Trophoblast cell (in vitro differentiated cells and primary cell): ENCODE measurements around the gene FDPS.
A peak's percentile ranks its signal among the peaks of the same experiment; 100 is the strongest.

Experiments used
- DNase-seq, 2 donors: peaks; one replicate each; pipeline ENCODE4 v3.0.0-alpha.2; 2016
- H2AFZ ChIP-seq: 2 replicates; pipeline ENCODE4 v1.6.1; 2013; ENCODE audit warnings: low read length, moderate library complexity, mild to moderate bottlenecking; ENCODE audit not compliant: insufficient read depth, poor library complexity
- H2AK5ac ChIP-seq: 2 replicates; pipeline ENCODE4 v1.6.1; 2013; ENCODE audit warnings: mild to moderate bottlenecking, low read length
- H2BK120ac ChIP-seq: 2 replicates; pipeline ENCODE4 v1.6.1; 2013; ENCODE audit warnings: low read length, mild to moderate bottlenecking, moderate library complexity; ENCODE audit not compliant: insufficient read depth, poor library complexity
- H2BK12ac ChIP-seq: 2 replicates; pipeline ENCODE4 v1.6.1; 2013; ENCODE audit warnings: mild to moderate bottlenecking, low read length, moderate library complexity
- H2BK5ac ChIP-seq: 2 replicates; pipeline ENCODE4 v1.6.1; 2013; ENCODE audit warnings: low read length, low read depth, moderate library complexity, mild to moderate bottlenecking; ENCODE audit not compliant: poor library complexity
- H3K14ac ChIP-seq: 2 replicates; pipeline ENCODE4 v1.6.1; 2013; ENCODE audit warnings: mild to moderate bottlenecking, low read length
- H3K18ac ChIP-seq: 2 replicates; pipeline ENCODE4 v1.6.1; 2013; ENCODE audit warnings: mild to moderate bottlenecking, low read length
- H3K23ac ChIP-seq: 2 replicates; pipeline ENCODE4 v1.6.1; 2013; ENCODE audit warnings: low read length
- H3K27ac ChIP-seq: 2 replicates; pipeline ENCODE4 v1.5.1; 2013; ENCODE audit warnings: low read depth, mild to moderate bottlenecking, inconsistent platforms, low read length, moderate library complexity
- H3K27me3 ChIP-seq: 2 replicates; pipeline ENCODE4 v1.6.1; 2013; ENCODE audit warnings: inconsistent platforms, mild to moderate bottlenecking, low read length, moderate library complexity; ENCODE audit not compliant: insufficient read depth
- H3K36me3 ChIP-seq, 2 experiments: 1 replicate in 1 of 2; 2 replicates in 1 of 2; pipeline ENCODE4 v1.6.1; 2013; ENCODE audit warnings: low read length in 2 of 2, mild to moderate bottlenecking in 2 of 2, moderate library complexity in 1 of 2; ENCODE audit not compliant: insufficient read depth in 2 of 2, control insufficient read depth in 1 of 2
- H3K4ac ChIP-seq: 2 replicates; pipeline ENCODE4 v1.6.1; 2013; ENCODE audit warnings: low read depth, mild to moderate bottlenecking, low read length, moderate library complexity
- H3K4me1 ChIP-seq, 2 experiments: 1 replicate in 1 of 2; 2 replicates in 1 of 2; pipeline ENCODE4 v1.6.1; 2013; ENCODE audit warnings: low read length in 2 of 2, mild to moderate bottlenecking in 2 of 2, moderate library complexity in 1 of 2; ENCODE audit not compliant: insufficient read depth in 2 of 2, control insufficient read depth in 1 of 2
- H3K4me2 ChIP-seq: 2 replicates; pipeline ENCODE4 v1.6.1; 2013; ENCODE audit warnings: inconsistent platforms, mild to moderate bottlenecking, low read length, moderate library complexity
- H3K4me3 ChIP-seq: 2 replicates; pipeline ENCODE4 v1.5.1; 2013; ENCODE audit warnings: mild to moderate bottlenecking, low read depth, low read length, inconsistent platforms
- H3K79me1 ChIP-seq: one replicate; pipeline ENCODE4 v1.6.1; 2013; ENCODE audit warnings: low read length
- H3K79me2 ChIP-seq: 2 replicates; pipeline ENCODE4 v1.6.1; 2013; ENCODE audit warnings: low read length, mild to moderate bottlenecking; ENCODE audit not compliant: control insufficient read depth, insufficient read depth, poor library complexity
- H3K9ac ChIP-seq: 2 replicates; pipeline ENCODE4 v1.6.1; 2013; ENCODE audit warnings: mild to moderate bottlenecking, low read length
- H3K9me3 ChIP-seq: 2 replicates; pipeline ENCODE4 v1.6.1; 2013; ENCODE audit warnings: low read depth, mild to moderate bottlenecking, control low read depth, inconsistent platforms, low read length; ENCODE audit not compliant: insufficient read depth
- H4K12ac ChIP-seq: 2 replicates; pipeline ENCODE4 v1.6.1; 2013; ENCODE audit warnings: low read depth, mild to moderate bottlenecking, low read length, moderate library complexity
- H4K8ac ChIP-seq: 2 replicates; pipeline ENCODE4 v1.6.1; 2013; ENCODE audit warnings: low read depth, mild to moderate bottlenecking, low read length, moderate library complexity
- H4K91ac ChIP-seq: one replicate; pipeline ENCODE4 v1.6.1; 2013; ENCODE audit warnings: low read depth, mild to moderate bottlenecking, low read length, moderate library complexity
- WGBS: extraction: QIAGEN DNeasy Blood & Tissue Kit; methylation state at CpG from one replicate; pipeline ENCODE4 v1.1.7; 2013; ENCODE audit warnings: missing lambda C conversion rate; ENCODE audit not compliant: insufficient read length, insufficient coverage; ENCODE audit errors: extremely low coverage; 5-methylcytosine and 5-hydroxymethylcytosine counted together

FDPS gene

GRCh38 chr1:155277070-155277901 lies 31.4 kb upstream of the FDPS start, which contains the start of gene HCN3:
HCN3 (plus strand) TSS chr1:155277463; CDS start chr1:155277591, 128 bp downstream.
- Histone ChIP-seq H3K9me3 (peaks cover 1% of the 10 kb centered on the region), H2BK5ac (no peak within 1 kb of the TSS), H3K23ac (no peak within 1 kb of the TSS), H3K14ac (no peak within 1 kb of the TSS), H3K79me2 (peaks cover 10% of the 10 kb centered on the region), H4K91ac (no peak within 1 kb of the TSS), H4K8ac (peak within 1 kb of the TSS; percentile 51), H4K12ac (peak within 1 kb of the TSS; percentile 8), H3K9ac (no peak within 1 kb of the TSS), H3K4me2 (peak within 1 kb of the TSS; percentile 72), H3K79me1 (peaks cover 13% of the 10 kb centered on the region), H2BK12ac (no peak within 1 kb of the TSS), H3K27me3 (no peaks in the 10 kb centered on the region), H3K4ac (peak within 1 kb of the TSS; percentile 1), H3K36me3 (peaks cover 0 to under 1% of the 10 kb centered on the region in 2 experiments), H3K18ac (no peak within 1 kb of the TSS), H2BK120ac (no peak within 1 kb of the TSS), H3K4me3 (peak within 1 kb of the TSS; percentile 74), H3K27ac (no peak within 1 kb of the TSS), H2AK5ac (no peak within 1 kb of the TSS), H3K4me1 (peaks cover 13 to 18% of the 10 kb centered on the region in 2 experiments), H2AFZ (peak within 1 kb of the TSS; percentile 38)
- WGBS, result no CpG with 5 or more reads among the region's 68 CpGs
- peak; percentile 98 to 99 for DNase-seq

DNA sequence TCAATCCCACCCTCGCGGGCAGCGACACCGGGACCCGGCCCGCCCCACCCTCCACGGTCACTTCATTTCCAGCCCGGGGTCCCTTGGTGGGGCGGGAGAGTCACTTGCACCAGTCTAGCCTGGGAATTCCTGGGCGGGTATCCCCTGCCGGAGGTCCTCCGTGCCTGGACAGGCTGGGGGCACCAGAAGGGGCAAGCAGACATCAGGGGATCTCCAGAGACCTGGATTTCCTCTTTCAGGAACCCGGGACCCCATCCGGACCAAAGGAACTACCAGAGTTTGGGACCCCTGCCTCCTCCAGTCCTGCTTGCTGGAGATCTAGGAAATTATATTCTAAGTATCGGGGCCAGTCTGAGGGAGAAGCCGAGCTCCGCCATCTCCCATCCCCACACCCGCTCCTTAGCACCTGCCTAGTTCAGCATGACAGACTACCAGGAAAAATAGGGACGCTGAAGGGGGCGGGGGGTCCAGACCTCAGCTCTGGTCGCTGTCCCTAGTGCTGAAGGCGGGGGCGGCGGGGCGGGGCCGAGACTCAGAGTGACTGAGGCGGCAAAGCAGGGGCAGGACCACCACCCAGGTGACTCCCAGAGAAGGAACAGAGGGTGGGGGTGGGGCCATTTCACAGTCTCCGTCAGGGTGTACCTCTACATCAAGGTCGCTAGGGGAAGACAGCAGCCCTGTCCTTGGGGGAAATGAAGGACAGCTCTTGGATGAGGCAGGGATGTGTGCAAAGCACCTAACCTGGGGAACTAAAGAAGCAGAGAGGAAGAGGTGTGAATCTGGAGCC lies 30.6 kb upstream of the FDPS start:
- no peak overlapping the region for H2AK5ac ChIP-seq
- H3K27ac ChIP-seq, result no peak overlapping the region
- H2BK5ac ChIP-seq, result no peak overlapping the region
- H3K9me3 ChIP-seq, result peaks cover 1% of the 10 kb centered on the region
- no peak overlapping the region for H3K23ac ChIP-seq
- peak; percentile 29 to 49 for DNase-seq
- H3K79me2 ChIP-seq, result peaks cover 3% of the 10 kb centered on the region
- no peak overlapping the region for H3K14ac ChIP-seq
- H3K4ac ChIP-seq, result no peak overlapping the region
- H3K4me1 ChIP-seq, result peaks cover 13 to 15% of the 10 kb centered on the region in 2 experiments
- peak overlapping the region; percentile 38 for H2AFZ ChIP-seq
- H3K27me3 ChIP-seq, result no peaks in the 10 kb centered on the region
- no peak overlapping the region for H4K91ac ChIP-seq
- H2BK12ac ChIP-seq, result no peak overlapping the region
- no peak overlapping the region for H4K12ac ChIP-seq
- H4K8ac ChIP-seq, result peak overlapping the region; percentile 51
- H2BK120ac ChIP-seq, result no peak overlapping the region
- H3K9ac ChIP-seq, result no peak overlapping the region
- H3K4me3 ChIP-seq, result peak overlapping the region; percentile 74
- peaks cover 2% of the 10 kb centered on the region in 2 experiments for H3K36me3 ChIP-seq
- no peak overlapping the region for H3K18ac ChIP-seq
- peak overlapping the region; percentile 72 for H3K4me2 ChIP-seq
- peaks cover 8% of the 10 kb centered on the region for H3K79me1 ChIP-seq
- no CpG with 5 or more reads among the region's 29 CpGs for WGBS

- Histone ChIP-seq H3K27ac (no peak overlapping the region), H2BK120ac (no peak overlapping the region), H2BK5ac (no peak overlapping the region), H3K14ac (no peak overlapping the region), H3K4me1 (peaks cover 10 to 14% of the 10 kb centered on the region in 2 experiments), H3K9me3 (peaks cover 1% of the 10 kb centered on the region), H3K4me2 (no peak overlapping the region), H3K4ac (no peak overlapping the region), H3K23ac (no peak overlapping the region), H3K27me3 (no peaks in the 10 kb centered on the region), H3K4me3 (no peak overlapping the region), H3K9ac (no peak overlapping the region), H3K79me2 (peaks cover 3% of the 10 kb centered on the region), H3K18ac (no peak overlapping the region), H4K8ac (no peak overlapping the region), H4K91ac (no peak overlapping the region), H3K79me1 (peaks cover 5% of the 10 kb centered on the region), H4K12ac (no peak overlapping the region), H3K36me3 (peaks cover 2% of the 10 kb centered on the region in 2 experiments), H2AK5ac (no peak overlapping the region), H2AFZ (no peak overlapping the region), H2BK12ac (no peak overlapping the region)
- no CpG with 5 or more reads among the region's 10 CpGs for WGBS
- DNase-seq, result no peak
These were observed 29.9 kb upstream of the FDPS start for GRCh38 chr1:155278689-155279160.

- no CpG with 5 or more reads among the region's 2 CpGs for WGBS
- Histone ChIP-seq H4K12ac (no peak overlapping the region), H2BK120ac (no peak overlapping the region), H3K4me2 (no peak overlapping the region), H3K79me2 (peaks cover 3% of the 10 kb centered on the region), H3K79me1 (peaks cover 4% of the 10 kb centered on the region), H4K8ac (no peak overlapping the region), H3K27ac (no peak overlapping the region), H3K14ac (no peak overlapping the region), H3K9me3 (peaks cover 1% of the 10 kb centered on the region), H3K4me1 (peaks cover 8 to 12% of the 10 kb centered on the region in 2 experiments), H2BK5ac (no peak overlapping the region), H3K4ac (no peak overlapping the region), H3K4me3 (no peak overlapping the region), H2BK12ac (no peak overlapping the region), H3K27me3 (no peaks in the 10 kb centered on the region), H2AK5ac (no peak overlapping the region), H2AFZ (no peak overlapping the region), H4K91ac (no peak overlapping the region), H3K18ac (no peak overlapping the region), H3K9ac (peak overlapping the region; percentile 31), H3K23ac (no peak overlapping the region), H3K36me3 (peaks cover 2% of the 10 kb centered on the region in 2 experiments)
- no peak for DNase-seq
These were observed 29.4 kb upstream of the FDPS start for GRCh38 chr1:155279268-155279667.
